Uterus (tissue), 2 donors: Measurements from ENCODE around the gene C9orf78.

ENCODE experiments used
- POLR2A ChIP-seq, 2 donors: fragments of 450-650 bp; IDR thresholded peaks; one replicate each; pipeline ENCODE4 v1.6.1; 2016; ENCODE audit warnings: antibody characterized with exemption in 2 of 2, mild to moderate bottlenecking in 1 of 2, moderate library complexity in 1 of 2
- TF ChIP-seq, protein P1 (sequence below), 4 experiments: fragments of 200-600 bp in 2 of 4; fragments of 450-650 bp in 2 of 4; sonication (generic) in 2 of 4; IDR thresholded peaks; one replicate each; pipeline ENCODE4 v1.5.1; 2016 to 2019; ENCODE audit warnings: antibody characterized with exemption in 4 of 4, mild to moderate bottlenecking in 2 of 4, moderate library complexity in 1 of 4

DNA sequence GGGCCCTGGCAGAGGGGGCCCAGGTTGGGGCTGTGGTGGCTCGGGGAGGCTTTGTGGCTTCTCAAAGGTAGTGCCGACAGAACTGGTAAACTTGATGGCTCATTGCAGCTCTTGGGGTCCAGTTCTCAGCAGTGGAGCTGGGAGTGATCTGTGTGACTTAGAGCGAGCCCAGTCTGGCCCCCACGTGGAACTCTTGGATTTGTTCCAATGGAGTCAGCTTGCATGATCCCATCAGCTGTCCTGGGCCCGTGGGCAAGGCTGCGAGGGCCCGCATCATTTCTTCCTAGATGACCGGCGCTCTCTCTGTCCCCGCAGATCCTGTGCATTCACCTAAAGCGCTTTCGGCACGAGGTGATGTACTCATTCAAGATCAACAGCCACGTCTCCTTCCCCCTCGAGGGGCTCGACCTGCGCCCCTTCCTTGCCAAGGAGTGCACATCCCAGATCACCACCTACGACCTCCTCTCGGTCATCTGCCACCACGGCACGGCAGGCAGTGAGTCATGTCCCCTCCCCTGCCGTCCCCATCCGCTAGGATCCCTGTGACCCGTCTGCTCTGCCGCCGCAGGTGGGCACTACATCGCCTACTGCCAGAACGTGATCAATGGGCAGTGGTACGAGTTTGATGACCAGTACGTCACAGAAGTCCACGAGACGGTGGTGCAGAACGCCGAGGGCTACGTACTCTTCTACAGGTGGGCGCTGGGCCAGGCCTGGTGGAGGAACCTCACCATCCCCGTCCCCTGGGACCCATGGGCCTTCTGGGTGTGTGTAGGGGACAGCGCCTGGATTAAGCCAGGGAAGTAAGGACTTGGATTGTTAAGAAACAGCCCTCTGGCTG, 39.4 kb upstream of the C9orf78 start:
- TF ChIP-seq, protein P1, sequence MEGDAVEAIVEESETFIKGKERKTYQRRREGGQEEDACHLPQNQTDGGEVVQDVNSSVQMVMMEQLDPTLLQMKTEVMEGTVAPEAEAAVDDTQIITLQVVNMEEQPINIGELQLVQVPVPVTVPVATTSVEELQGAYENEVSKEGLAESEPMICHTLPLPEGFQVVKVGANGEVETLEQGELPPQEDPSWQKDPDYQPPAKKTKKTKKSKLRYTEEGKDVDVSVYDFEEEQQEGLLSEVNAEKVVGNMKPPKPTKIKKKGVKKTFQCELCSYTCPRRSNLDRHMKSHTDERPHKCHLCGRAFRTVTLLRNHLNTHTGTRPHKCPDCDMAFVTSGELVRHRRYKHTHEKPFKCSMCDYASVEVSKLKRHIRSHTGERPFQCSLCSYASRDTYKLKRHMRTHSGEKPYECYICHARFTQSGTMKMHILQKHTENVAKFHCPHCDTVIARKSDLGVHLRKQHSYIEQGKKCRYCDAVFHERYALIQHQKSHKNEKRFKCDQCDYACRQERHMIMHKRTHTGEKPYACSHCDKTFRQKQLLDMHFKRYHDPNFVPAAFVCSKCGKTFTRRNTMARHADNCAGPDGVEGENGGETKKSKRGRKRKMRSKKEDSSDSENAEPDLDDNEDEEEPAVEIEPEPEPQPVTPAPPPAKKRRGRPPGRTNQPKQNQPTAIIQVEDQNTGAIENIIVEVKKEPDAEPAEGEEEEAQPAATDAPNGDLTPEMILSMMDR (IDR thresholded peaks at IDR 0.05): no peak
- TF ChIP-seq POLR2A (IDR thresholded peaks at IDR 0.05): no peak
